A549 (cell line): ENCODE data around the gene PLPPR1. TPM values are rescaled to one million over a fixed set of nuclear protein-coding genes. Genes with fewer than 3 reads are reported as not detected.

ENCODE experiments used
- ATAC-seq, 2 experiments: fragments of 200-7000 bp in 1 of 2; fragments of >200 bp in 1 of 2; cut with Nextera tagmentation in 1 of 2; cut with Tn5 transposase in 1 of 2; 3 replicates each; pipeline versions ENCODE4 v1.8.0 to v1.9.1; 2018 to 2020; ENCODE audit warnings: mild to moderate bottlenecking in 1 of 2, moderate library complexity in 1 of 2
- CTCF ChIA-PET: fragments of 300-600 bp; sonication (Branson Sonifier 250); formaldehyde crosslinking; extraction: SDS; loops from one replicate; lab custom pipeline; 2021; ENCODE audit warnings: antibody characterized with exemption, inconsistent platforms; lab: Yijun Ruan, JAX
- POLR2A ChIA-PET: fragments of 350-600 bp; formaldehyde crosslinking; extraction: SDS; loops from one replicate; lab custom pipeline; 2021; ENCODE audit warnings: antibody characterized with exemption, inconsistent platforms; lab: Yijun Ruan, JAX
- DNase-seq, 2 experiments: peaks; one replicate each; pipeline versions ENCODE4 v3.0.0 to v3.0.0-alpha.2; 2011 to 2016; ENCODE audit warnings: low read depth in 1 of 2, low spot score in 1 of 2
- FAIRE-seq: peaks from 2 replicates; lab custom pipeline; 2011; peaks lifted over from hg19 to GRCh38; lab: Jason Lieb, UNC
- H3K27ac ChIP-seq, 2 experiments: fragments of >200 bp; sonication (Bioruptor Twin); formaldehyde crosslinking; 3 replicates each; pipeline ENCODE4 v1.5.1; 2016 to 2017
- H3K4me1 ChIP-seq: fragments of >200 bp; sonication (Bioruptor Twin); formaldehyde crosslinking; 3 replicates; pipeline ENCODE4 v1.6.1; 2016
- H3K4me2 ChIP-seq: fragments of >200 bp; sonication (Bioruptor Twin); formaldehyde crosslinking; 3 replicates; pipeline ENCODE4 v1.6.1; 2016
- H3K4me3 ChIP-seq: fragments of >200 bp; sonication (Bioruptor Twin); formaldehyde crosslinking; 3 replicates; pipeline ENCODE4 v1.5.1; 2016
- H3K9me3 ChIP-seq: fragments of >200 bp; sonication (Bioruptor Twin); formaldehyde crosslinking; 3 replicates; pipeline ENCODE4 v1.6.1; 2016
- CBX2 ChIP-seq: fragments of 200-600 bp; sonication (generic); IDR thresholded peaks from 2 replicates; pipeline ENCODE4 v1.6.1; 2016; ENCODE audit warnings: low read depth, mild to moderate bottlenecking, borderline replicate concordance
- CBX8 ChIP-seq: fragments of 200-600 bp; sonication (generic); IDR thresholded peaks from 2 replicates; pipeline ENCODE4 v1.6.1; 2016
- CEBPB ChIP-seq, 2 experiments: fragments of >200 bp in 1 of 2; sonication (Bioruptor Twin) in 1 of 2; formaldehyde crosslinking in 1 of 2; IDR thresholded peaks; 2 replicates each; pipeline ENCODE4 v1.6.1; 2012 to 2016
- CHD4 ChIP-seq: fragments of 200-600 bp; sonication (generic); IDR thresholded peaks from 2 replicates; pipeline ENCODE4 v1.6.1; 2016; ENCODE audit warnings: antibody characterized with exemption, mild to moderate bottlenecking, borderline replicate concordance
- EHF ChIP-seq: fragments of 250-450 bp; sonication (Bioruptor Pico); IDR thresholded peaks from 2 replicates; pipeline ENCODE4 v1.5.0; 2020; ENCODE audit warnings: mild to moderate bottlenecking
- EHMT2 ChIP-seq: fragments of 200-600 bp; sonication (generic); IDR thresholded peaks from 2 replicates; pipeline ENCODE4 v1.6.1; 2016; ENCODE audit warnings: antibody characterized with exemption, low read depth, mild to moderate bottlenecking, moderate library complexity
- FOSB ChIP-seq: fragments of 250-450 bp; sonication (Bioruptor Pico); IDR thresholded peaks from 2 replicates; pipeline ENCODE4 v1.5.0; 2020; ENCODE audit warnings: mild to moderate bottlenecking, moderate library complexity
- FOSL2 ChIP-seq, 2 experiments: fragments of 450-650 bp in 1 of 2; fragments of >200 bp in 1 of 2; sonication (Bioruptor Twin) in 1 of 2; formaldehyde crosslinking; IDR thresholded peaks; 2 replicates each; pipeline versions ENCODE4 v1.5.0 to v1.6.1; 2016 to 2020; ENCODE audit warnings: mild to moderate bottlenecking in 1 of 2, moderate library complexity in 1 of 2
- FOXS1 ChIP-seq: fragments of 250-450 bp; sonication (Bioruptor Pico); IDR thresholded peaks from 2 replicates; pipeline ENCODE4 v1.5.0; 2020; ENCODE audit warnings: mild to moderate bottlenecking, moderate library complexity
- JUN ChIP-seq, 2 experiments: fragments of >200 bp; sonication (Bioruptor Twin); formaldehyde crosslinking; IDR thresholded peaks; 2 replicates in 1 of 2; 3 replicates in 1 of 2; pipeline ENCODE4 v1.6.1; 2016 to 2017
- KDM5A ChIP-seq: fragments of 200-600 bp; sonication (generic); IDR thresholded peaks from 2 replicates; pipeline ENCODE4 v1.6.1; 2016; ENCODE audit warnings: antibody characterized with exemption, mild to moderate bottlenecking
- MAFK ChIP-seq: fragments of 450-650 bp; IDR thresholded peaks from 2 replicates; pipeline ENCODE4 v1.6.1; 2014; ENCODE audit not compliant: partially characterized antibody
- MAZ ChIP-seq: fragments of 150-350 bp; IDR thresholded peaks from 2 replicates; pipeline ENCODE4 v1.6.1; 2014; ENCODE audit warnings: antibody characterized with exemption, low read depth, low read length, borderline replicate concordance
- NFE2L2 ChIP-seq: fragments of 150-350 bp; conservative IDR thresholded peaks from 2 replicates; pipeline ENCODE4 v1.6.1; 2014; ENCODE audit warnings: low read length
- NR3C1 ChIP-seq: fragments of >200 bp; sonication (Bioruptor Twin); formaldehyde crosslinking; IDR thresholded peaks from 3 replicates; pipeline ENCODE4 v1.6.1; 2017
- POLR2A ChIP-seq: IDR thresholded peaks from 2 replicates; pipeline ENCODE4 v1.6.1; 2012; ENCODE audit warnings: mild to moderate bottlenecking, low read length
- RAD21 ChIP-seq, 2 experiments: fragments of >200 bp in 1 of 2; sonication (Bioruptor Twin) in 1 of 2; formaldehyde crosslinking in 1 of 2; IDR thresholded peaks in 1 of 2; conservative IDR thresholded peaks in 1 of 2; 2 replicates in 1 of 2; 3 replicates in 1 of 2; pipeline ENCODE4 v1.6.1; 2012 to 2018; ENCODE audit warnings: inconsistent platforms in 1 of 2
- RARB ChIP-seq: fragments of 250-450 bp; sonication (Bioruptor Pico); IDR thresholded peaks from 2 replicates; pipeline ENCODE4 v1.8.0; 2021; ENCODE audit warnings: mild to moderate bottlenecking, moderate library complexity
- RCOR1 ChIP-seq: fragments of 150-350 bp; IDR thresholded peaks from 2 replicates; pipeline ENCODE4 v1.6.1; 2014; ENCODE audit warnings: antibody characterized with exemption, low read length, low read depth
- RFX5 ChIP-seq: fragments of 450-650 bp; IDR thresholded peaks from 2 replicates; pipeline ENCODE4 v1.7.1; 2014; ENCODE audit warnings: antibody characterized with exemption, mild to moderate bottlenecking, moderate library complexity
- WGBS: methylation state at CpG from one replicate; pipeline ENCODE4 v1.1.6; 2017; ENCODE audit errors: missing lambda C conversion rate; 5-methylcytosine and 5-hydroxymethylcytosine counted together
- polyA plus RNA-seq, 4 experiments: library from polyadenylated mRNA; depleted of rRNA in 3 of 4; stranded (reverse); fragments of >200 nt; fragmentation: RNase III in 1 of 4; extraction: RNeasy Plus Mini Kit Qiagen cat#74134 plus additional on column Dnase treatment in 1 of 4; gene quantifications; 2 replicates in 3 of 4; 3 replicates in 1 of 4; pipeline ENCODE4 v1.2.3, GENCODE V29; 2011 to 2017
- TF ChIP-seq, protein P1 (sequence below): fragments of >200 bp; sonication (Bioruptor Twin); formaldehyde crosslinking; IDR thresholded peaks from 2 replicates; pipeline ENCODE4 v1.6.1; 2016
- TF ChIP-seq, protein P2 (sequence below): fragments of >200 bp; sonication (Bioruptor Twin); formaldehyde crosslinking; IDR thresholded peaks from 3 replicates; pipeline ENCODE4 v1.6.1; 2016
- TF ChIP-seq, protein P3 (sequence below): fragments of 200-600 bp; sonication (generic); IDR thresholded peaks from 2 replicates; pipeline ENCODE4 v1.6.1; 2016; ENCODE audit warnings: antibody characterized with exemption, mild to moderate bottlenecking, moderate library complexity
- TF ChIP-seq, protein P4 (sequence below): IDR thresholded peaks from 2 replicates; pipeline ENCODE4 v1.6.1; 2012; ENCODE audit warnings: low read depth, borderline replicate concordance
- TF ChIP-seq, protein P5 (sequence below): fragments of >200 bp; sonication (Bioruptor Twin); formaldehyde crosslinking; IDR thresholded peaks from 3 replicates; pipeline ENCODE4 v1.5.1; 2016

Gene PLPPR1
- polyA plus RNA-seq, 2 of the 4 experiments (the other 2 are of a cell fraction): 0.06 to 1.2 TPM

DNA sequence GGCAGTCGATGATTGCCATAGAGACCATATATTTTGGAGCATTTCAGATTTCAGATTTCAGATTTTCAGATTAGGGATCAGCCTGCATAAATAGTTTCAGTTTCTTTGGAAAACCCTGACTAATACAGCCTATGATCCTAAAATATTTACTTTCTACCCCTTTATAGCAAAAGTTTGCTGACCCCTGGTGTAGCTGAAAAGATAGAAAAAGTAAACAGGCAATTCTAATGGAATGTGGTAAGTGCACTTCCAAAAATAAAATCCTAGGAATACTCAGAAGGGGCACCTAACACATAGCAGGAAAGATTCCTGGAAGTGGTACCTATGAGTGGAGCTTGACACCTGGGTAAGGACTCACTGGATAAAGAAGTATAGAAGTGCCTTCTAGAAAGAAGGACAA lies 321.8 kb downstream of the PLPPR1 start (continued):
- TF ChIP-seq FOSL2 (IDR thresholded peaks at IDR 0.05) (no peak), FOSL2 (CRISPR knock-in tag; IDR thresholded peaks at IDR 0.05) (no peak), KDM5A (no peak), EHMT2 (no peak)

DNA sequence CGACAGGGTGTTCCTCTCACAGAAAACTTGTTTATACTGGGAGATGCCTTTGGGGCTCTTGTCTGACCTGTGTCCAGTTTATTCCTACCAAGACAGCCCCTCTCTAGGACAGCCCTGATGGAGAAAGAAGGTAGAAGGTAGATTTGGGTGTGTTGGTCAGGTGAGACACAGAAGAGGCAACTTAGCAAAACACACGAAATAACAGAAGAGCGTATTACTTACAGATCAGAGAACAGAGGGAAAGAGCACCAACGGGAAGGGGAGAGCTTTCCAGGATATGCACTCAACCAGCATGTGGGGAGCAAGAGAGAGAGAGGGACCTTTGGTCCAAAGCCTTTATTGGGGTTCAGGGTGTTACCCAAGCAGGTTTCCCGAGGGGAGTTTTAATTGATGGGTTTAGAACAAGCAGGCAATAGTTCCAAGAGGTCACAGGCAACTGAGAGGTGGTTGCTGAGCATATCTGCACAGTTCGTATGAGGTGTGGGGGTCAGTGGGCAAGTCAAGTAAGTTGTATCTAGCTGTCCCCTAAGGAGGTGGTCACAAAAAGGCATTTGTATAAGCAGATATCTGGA lies 324.5 kb downstream of the PLPPR1 start:
- CTCF ChIA-PET: no interaction called here
- Histone ChIP-seq H3K9me3 (peaks cover 15% of the 10 kb centered on the region; the same call in 2 of the 3 replicates), H3K4me1 (peaks cover 28% of the 10 kb centered on the region), H3K27ac (peak overlapping the region; percentile 96 to 98), H3K4me3 (no peak overlapping the region), H3K4me2 (no peak overlapping the region)
- FAIRE-seq: no peak
- ATAC-seq: no peak
- WGBS: 79% methylated on average over 6 of the region's 6 CpGs
- POLR2A ChIA-PET: interaction anchor here (0.5 kb wide), 1 partner anchor 21 kb away, joined by 3 read pairs; no protein-coding TSS in a partner anchor
- DNase-seq: no peak
- TF ChIP-seq FOSB (no peak), RCOR1 (no peak), JUN (IDR thresholded peaks at IDR 0.05) (no peak), RARB (CRISPR knock-in tag) (no peak), NFE2L2 (no peak), EHF (CRISPR knock-in tag) (no peak)
- TF ChIP-seq, protein P1, sequence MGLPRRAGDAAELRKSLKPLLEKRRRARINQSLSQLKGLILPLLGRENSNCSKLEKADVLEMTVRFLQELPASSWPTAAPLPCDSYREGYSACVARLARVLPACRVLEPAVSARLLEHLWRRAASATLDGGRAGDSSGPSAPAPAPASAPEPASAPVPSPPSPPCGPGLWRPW: no peak
- TF ChIP-seq, all 56 proteins: peak for 0

DNA sequence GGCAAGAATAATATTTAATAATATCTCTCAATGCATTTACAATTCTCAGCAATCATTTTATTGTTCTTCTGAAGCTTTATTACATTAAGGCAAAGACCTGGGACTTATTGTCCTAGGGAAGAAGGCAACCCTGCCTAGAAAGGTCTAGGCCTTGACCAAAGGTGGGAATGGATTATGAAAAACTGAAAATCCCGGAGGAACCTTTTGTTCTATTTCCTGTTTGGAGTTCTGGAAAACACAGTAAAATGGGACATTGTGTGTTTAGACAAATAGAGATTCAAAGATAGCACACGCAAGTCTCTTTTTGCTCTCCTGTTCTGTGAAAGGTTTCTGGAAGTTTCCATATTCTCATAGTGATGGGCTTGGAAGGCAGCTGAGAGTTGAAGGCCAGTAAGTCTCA lies 325.2 kb downstream of the PLPPR1 start:
- POLR2A ChIA-PET: interaction anchor here (1.0 kb wide), 1 partner anchor 30 kb away, joined by 3 read pairs; no protein-coding TSS in a partner anchor
- 95% methylated on average over 2 of the region's 2 CpGs for WGBS
- Histone ChIP-seq H3K27ac (peak overlapping the region; percentile 96 to 98), H3K4me2 (peak overlapping the region; percentile 74), H3K4me1 (peaks cover 28% of the 10 kb centered on the region)
- TF ChIP-seq, protein P2, sequence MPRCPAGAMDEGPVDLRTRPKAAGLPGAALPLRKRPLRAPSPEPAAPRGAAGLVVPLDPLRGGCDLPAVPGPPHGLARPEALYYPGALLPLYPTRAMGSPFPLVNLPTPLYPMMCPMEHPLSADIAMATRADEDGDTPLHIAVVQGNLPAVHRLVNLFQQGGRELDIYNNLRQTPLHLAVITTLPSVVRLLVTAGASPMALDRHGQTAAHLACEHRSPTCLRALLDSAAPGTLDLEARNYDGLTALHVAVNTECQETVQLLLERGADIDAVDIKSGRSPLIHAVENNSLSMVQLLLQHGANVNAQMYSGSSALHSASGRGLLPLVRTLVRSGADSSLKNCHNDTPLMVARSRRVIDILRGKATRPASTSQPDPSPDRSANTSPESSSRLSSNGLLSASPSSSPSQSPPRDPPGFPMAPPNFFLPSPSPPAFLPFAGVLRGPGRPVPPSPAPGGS: no peak
- TF ChIP-seq, protein P1: no peak
- TF ChIP-seq CHD4 (no peak), CBX8 (no peak), MAFK (no peak), CBX2 (no peak), CEBPB (IDR thresholded peaks at IDR 0.05) (no peak), KDM5A (no peak), MAZ (no peak), NR3C1 (no peak), RAD21 (conservative IDR thresholded peaks at IDR 0.05 in 1 of 2, IDR thresholded peaks at IDR 0.05 in 1 of 2) (no peak), FOXS1 (CRISPR knock-in tag) (no peak), POLR2A (no peak), RFX5 (no peak)
- TF ChIP-seq, protein P3, sequence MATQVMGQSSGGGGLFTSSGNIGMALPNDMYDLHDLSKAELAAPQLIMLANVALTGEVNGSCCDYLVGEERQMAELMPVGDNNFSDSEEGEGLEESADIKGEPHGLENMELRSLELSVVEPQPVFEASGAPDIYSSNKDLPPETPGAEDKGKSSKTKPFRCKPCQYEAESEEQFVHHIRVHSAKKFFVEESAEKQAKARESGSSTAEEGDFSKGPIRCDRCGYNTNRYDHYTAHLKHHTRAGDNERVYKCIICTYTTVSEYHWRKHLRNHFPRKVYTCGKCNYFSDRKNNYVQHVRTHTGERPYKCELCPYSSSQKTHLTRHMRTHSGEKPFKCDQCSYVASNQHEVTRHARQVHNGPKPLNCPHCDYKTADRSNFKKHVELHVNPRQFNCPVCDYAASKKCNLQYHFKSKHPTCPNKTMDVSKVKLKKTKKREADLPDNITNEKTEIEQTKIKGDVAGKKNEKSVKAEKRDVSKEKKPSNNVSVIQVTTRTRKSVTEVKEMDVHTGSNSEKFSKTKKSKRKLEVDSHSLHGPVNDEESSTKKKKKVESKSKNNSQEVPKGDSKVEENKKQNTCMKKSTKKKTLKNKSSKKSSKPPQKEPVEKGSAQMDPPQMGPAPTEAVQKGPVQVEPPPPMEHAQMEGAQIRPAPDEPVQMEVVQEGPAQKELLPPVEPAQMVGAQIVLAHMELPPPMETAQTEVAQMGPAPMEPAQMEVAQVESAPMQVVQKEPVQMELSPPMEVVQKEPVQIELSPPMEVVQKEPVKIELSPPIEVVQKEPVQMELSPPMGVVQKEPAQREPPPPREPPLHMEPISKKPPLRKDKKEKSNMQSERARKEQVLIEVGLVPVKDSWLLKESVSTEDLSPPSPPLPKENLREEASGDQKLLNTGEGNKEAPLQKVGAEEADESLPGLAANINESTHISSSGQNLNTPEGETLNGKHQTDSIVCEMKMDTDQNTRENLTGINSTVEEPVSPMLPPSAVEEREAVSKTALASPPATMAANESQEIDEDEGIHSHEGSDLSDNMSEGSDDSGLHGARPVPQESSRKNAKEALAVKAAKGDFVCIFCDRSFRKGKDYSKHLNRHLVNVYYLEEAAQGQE: no peak
- TF ChIP-seq, protein P4, sequence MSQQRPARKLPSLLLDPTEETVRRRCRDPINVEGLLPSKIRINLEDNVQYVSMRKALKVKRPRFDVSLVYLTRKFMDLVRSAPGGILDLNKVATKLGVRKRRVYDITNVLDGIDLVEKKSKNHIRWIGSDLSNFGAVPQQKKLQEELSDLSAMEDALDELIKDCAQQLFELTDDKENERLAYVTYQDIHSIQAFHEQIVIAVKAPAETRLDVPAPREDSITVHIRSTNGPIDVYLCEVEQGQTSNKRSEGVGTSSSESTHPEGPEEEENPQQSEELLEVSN: no peak; the same call in 1 of the 2 replicates
- TF ChIP-seq, protein P5, sequence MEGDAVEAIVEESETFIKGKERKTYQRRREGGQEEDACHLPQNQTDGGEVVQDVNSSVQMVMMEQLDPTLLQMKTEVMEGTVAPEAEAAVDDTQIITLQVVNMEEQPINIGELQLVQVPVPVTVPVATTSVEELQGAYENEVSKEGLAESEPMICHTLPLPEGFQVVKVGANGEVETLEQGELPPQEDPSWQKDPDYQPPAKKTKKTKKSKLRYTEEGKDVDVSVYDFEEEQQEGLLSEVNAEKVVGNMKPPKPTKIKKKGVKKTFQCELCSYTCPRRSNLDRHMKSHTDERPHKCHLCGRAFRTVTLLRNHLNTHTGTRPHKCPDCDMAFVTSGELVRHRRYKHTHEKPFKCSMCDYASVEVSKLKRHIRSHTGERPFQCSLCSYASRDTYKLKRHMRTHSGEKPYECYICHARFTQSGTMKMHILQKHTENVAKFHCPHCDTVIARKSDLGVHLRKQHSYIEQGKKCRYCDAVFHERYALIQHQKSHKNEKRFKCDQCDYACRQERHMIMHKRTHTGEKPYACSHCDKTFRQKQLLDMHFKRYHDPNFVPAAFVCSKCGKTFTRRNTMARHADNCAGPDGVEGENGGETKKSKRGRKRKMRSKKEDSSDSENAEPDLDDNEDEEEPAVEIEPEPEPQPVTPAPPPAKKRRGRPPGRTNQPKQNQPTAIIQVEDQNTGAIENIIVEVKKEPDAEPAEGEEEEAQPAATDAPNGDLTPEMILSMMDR: no peak
- TF ChIP-seq, all 56 proteins: peak for 0
- DNase-seq (no peak), FAIRE-seq (no peak), ATAC-seq (no peak)
- CTCF ChIA-PET: interaction anchor here (1.3 kb wide), 1 partner anchor 21 kb away, joined by 4 read pairs; no protein-coding TSS in a partner anchor
- Histone ChIP-seq H3K4me3 (no peak overlapping the region), H3K9me3 (peaks cover 15% of the 10 kb centered on the region; the same call in 2 of the 3 replicates)
